Activated T-cell treated with anti-CD3 and anti-CD28 coated beads for 48 hours (primary cell): ENCODE data around the gene SAC3D1.
A peak's percentile ranks its signal among the peaks of the same experiment; 100 is the strongest.

ENCODE experiments used
- DNase-seq: peaks from one replicate; pipeline ENCODE4 v3.0.0-alpha.2; 2020; ENCODE audit warnings: low read depth

Gene SAC3D1

DNA sequence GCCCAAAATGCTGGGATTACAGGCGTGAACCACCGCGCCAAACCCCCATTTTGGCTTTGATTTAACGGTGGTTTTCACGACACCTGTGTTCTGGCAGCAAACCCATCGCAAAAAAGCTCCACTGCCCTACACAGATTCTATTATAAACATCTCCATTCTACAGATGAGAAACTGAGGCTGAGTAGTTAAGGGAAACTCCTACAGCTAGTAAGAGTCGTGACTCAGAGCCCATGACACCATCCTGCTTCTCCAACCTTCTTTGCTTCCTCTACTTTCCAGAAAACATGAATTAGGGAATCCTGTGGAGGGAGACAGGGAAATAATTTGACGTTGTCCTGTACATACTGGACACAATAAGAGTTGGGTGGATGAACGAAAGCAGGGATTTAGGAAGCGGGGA is 14.2 kb upstream of the SAC3D1 start:
- no peak for DNase-seq

DNA sequence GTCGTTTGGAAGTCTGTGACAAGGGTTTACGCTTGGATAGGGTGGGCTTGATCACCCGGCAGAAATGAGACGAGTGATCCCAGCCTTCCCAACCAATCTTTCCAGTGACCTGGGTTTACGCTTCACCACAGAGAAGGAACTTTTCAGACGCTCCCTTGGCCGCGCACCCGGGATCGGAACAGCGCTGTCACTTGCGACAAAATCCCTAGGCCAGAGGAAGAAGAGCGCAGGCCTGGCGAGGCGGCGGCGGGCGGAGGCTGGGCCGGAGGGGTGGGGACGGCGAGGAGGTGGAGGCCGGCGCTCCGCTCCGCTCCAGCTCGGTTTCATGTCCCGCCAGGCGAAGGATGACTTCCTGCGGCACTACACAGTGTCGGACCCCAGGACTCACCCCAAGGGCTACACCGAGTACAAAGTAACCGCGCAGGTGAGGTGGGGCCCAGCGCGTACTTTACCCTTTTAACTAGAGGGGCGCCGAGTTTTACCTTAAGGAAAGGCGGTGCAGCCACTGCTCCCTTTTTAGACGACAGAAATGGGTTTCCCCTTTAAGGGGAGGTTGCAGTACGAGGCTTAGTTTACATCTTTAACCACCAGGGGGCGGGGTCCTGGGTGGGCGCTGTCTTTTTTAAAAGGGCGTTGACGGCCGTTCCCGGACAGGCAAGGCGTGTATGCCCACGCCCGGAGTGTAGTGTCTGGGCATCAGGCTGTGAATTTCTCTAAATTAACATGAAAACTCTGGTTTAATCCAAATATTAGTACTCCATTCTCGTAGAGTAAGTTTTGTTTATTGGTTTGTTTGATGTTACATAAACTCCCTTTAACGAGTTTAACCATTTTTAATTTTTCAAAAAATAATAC is 13.6 kb upstream of the SAC3D1 start, which contains the start of gene SNX15:
Gene SNX15, plus strand, starts transcription at position 227 of the 855 bp plus-strand sequence. Its CDS starts 99 bp downstream, at position 326.
- DNase-seq: peak; percentile 85

DNA sequence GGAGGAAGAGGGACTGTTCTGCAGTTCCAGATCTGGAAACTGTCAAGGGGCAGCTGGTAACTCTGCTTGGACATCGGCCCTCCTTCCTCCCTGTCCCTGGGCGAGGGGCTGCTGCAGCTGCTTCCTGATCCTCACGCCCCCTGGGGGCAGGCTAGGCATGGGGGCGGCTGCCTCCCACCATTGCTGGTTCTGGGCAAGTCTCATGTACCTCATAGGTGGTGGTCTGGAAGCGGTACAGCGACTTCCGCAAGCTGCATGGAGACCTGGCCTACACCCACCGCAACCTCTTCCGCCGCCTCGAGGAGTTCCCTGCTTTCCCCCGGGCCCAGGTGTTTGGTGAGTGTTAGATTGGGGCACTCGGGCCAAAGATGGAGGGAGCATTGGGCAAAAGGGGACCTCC is 8.8 kb upstream of the SAC3D1 start:
- no peak for DNase-seq

DNA sequence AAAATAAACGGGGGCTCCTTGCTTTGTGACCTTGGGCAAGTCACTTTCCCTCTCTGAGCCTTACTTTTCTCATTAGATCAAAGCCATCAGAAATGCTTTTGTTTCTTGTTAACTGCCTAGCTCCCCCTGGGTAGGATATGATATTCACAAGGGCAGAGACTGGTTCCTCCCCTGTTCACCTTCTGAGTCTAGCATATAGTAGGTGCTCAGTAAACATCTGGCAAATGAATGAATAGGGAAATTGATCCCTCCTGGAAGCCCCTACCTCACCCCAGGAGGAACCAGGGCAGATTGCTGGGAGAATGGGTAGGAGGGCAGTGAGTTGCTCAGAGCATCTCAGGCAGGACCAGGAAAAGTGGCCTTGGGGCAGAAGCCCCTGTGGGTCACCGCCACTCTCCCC is 6.6 kb upstream of the SAC3D1 start:
- no peak for DNase-seq

DNA sequence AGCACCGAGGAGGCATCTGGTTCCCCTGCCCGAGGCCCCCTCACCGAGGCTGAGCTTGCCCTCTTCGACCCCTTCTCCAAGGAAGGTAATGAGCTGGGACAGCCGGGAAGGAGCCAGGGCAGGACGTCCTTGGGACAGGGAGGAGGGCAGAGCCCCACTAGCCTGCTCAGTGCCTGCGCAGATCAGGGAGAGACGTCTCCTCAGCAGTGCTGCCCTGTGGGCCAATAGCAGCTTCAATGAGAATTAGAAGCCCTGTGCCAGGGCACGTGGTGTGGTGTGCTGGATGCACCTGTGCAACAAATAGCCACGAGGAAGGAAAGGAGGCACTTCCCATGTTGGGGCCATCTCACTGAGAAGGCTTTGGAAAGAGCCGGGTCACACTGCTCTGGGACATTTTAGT is 5.4 kb upstream of the SAC3D1 start:
- no peak for DNase-seq

DNA sequence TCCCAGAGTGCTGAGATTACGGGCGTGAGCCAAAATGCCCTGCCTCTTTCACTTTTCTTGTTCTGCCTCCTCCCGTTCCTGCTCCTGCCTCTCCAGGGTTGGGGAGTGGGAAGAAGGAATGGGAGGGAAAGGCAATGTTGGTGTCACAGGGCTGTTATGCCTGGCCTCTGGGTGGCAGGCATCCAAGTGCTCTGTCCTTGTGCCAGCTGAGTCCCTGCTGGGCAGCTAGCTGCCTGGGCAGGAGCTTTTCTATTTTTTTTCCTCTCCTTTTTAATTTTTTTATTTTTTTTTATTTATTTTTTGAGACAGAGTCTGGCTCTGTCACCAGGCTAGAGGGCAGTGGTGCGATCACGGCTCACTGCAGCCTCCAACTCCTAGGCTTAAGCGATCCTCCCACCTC is 4.1 kb upstream of the SAC3D1 start:
- no peak for DNase-seq

DNA sequence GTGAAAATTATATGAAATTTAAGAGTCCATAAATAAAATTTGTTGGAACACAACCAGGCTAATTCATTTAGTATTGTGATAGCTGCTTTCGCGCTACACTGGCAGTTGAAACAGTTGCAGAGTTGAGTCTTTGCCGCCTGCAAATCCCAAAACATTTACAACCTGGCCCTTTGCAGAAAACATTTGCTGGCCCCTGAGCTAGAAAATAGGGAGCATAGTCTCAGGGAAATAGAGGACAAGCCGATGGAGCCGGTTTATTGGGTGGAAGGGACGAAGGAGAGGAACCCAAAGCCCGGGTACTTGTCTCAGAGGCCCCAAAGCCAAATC is 527 bp upstream of the SAC3D1 start:
- no peak for DNase-seq

DNA sequence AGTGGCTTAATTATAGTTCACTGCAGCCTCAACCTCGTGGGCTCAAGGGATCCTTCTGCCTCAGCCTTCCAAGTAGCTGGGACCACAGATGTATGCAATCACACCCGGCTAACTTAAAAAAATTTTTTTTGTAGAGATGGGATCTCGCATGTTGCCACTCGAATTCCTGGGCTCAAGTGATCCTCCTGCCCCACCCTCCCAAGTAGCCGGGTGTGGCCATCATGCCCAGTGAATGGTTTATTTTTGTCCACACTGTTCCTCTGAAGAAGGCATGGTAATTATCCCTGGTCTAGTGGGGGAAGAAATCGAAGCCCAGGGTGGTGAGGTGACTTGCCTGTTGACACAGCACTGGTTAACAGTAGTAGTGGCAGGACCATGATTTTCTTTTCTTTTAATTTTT is 1.9 kb downstream of the SAC3D1 start:
- no peak for DNase-seq

DNA sequence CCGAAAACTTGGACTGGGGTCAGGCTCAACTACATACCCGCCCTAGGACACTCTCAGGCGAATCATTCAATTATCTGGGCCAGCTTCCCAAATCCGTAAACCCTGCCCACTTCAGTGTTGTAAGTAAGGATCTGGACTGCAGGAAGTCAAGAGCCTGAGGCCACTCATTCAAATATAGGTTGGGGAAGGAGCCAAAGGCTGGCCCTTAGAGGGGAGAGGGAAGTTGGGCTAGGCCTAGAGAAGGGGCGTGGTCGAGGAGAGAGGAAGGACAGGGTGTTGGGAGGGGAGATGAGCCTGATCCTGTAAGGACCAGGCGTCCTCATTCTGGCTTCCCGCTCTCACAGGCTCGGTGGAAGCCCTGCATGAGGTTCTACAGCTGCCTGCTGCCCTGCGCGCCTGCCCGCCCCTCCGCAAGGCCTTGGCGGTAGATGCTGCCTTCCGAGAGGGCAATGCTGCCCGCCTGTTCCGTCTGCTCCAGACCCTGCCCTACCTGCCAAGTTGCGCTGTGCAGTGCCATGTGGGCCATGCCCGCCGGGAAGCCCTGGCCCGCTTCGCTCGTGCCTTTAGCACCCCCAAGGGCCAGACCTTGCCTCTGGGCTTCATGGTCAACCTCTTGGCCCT is 3.0 kb downstream of the SAC3D1 start:
- DNase-seq: no peak

DNA sequence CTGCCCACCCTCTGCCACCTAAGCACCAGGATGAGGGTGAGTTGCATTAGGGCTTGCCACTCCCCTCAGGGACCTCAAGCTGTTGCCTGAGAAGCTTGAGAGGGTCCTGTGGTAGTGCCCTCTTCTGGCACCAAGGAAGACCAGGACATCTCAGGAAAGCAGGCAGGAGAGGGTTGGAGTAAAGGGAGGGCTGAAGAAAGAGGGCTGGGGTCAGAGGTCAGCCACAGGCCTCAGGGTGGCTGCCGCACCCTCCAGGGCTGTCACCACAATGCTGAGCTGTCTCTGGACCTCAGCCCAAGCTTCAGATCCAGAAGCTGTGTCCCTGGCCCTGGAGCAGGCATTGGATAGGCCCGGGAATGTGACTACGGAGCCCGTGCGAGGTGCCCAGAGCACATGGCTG is 4.1 kb downstream of the SAC3D1 start:
- DNase-seq: no peak

DNA sequence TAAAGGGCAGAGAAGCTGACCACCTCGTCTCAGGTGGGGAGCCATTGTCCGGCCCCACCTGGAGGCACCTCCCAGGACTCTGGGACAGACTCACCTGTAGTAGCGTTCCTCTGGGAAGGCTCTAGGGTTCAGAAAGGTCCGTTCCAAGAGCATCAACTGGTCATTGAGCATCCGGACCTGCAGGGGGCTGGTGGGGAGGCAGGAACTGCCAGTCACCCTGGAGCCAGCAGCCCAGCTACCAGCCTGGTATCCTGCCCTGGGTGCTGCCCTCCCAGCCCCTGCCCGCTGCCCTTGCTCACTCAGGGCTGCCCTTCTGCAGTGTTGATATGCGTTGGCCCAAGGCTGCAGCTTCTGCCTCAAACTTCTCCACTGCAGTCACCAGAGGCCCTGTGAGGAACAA is 4.7 kb downstream of the SAC3D1 start:
- no peak for DNase-seq

DNA sequence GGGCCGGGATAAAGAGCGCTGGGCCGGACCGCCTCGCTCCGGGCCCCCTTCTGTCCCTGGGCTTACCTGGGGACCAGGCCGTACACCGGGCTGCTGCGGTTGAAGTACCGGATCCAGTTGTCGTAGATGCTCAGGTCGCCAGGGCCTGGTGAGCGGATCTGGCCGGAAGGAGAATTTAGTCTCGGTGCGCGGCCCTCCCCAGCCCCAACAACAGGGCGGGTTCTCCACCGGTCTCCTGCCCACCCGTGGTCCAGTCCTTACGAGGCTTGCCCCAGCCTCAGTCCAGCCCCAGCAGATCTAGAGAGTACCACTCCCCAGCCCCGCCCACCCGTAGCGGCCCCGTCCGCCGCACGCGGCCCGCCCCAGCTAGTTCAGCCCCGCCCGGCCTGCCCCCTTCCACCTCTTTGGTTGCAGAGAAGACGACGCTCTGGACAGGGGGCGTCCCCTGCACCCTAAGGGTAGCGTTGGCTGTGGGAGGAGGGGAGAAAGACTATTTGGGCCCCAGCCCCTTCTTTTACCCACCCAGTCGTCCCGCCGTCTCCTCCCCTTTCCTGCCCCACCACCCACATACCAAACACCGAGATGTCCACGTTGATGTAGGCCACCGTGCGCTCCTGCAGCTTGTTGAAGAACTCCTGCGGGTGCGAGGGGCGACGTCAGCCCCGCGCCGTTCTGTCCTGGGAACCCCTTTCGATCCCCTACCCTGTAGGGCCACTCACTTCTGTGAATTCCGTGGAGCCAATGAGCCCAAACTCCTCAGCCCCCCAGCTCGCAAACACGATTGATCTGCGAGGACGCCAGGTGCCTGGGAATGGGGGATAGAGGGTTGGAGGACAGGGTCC is 6.8 kb downstream of the SAC3D1 start:
- no peak for DNase-seq

DNA sequence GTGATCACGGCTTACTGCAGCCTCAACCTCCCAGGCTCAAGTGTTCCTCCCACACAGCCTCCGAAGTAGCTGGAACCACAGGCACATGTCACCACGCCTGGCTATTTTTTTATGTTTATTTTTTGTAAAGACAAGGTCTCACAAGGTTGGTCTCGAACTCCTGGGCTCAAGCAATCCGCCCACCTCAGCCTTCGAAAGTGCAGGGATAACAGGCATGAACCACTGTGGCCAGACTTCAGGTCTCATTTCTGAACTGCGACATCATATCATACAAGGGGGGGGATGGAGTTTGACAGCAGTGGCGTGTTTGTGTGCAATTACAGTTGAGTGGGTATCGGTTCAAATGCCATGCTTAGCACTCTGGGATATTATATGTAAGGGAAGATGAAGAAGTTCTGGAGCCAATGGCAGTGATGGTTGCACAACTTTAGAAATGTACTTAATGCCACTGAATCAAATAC is 10.4 kb downstream of the SAC3D1 start:
- no peak for DNase-seq

DNA sequence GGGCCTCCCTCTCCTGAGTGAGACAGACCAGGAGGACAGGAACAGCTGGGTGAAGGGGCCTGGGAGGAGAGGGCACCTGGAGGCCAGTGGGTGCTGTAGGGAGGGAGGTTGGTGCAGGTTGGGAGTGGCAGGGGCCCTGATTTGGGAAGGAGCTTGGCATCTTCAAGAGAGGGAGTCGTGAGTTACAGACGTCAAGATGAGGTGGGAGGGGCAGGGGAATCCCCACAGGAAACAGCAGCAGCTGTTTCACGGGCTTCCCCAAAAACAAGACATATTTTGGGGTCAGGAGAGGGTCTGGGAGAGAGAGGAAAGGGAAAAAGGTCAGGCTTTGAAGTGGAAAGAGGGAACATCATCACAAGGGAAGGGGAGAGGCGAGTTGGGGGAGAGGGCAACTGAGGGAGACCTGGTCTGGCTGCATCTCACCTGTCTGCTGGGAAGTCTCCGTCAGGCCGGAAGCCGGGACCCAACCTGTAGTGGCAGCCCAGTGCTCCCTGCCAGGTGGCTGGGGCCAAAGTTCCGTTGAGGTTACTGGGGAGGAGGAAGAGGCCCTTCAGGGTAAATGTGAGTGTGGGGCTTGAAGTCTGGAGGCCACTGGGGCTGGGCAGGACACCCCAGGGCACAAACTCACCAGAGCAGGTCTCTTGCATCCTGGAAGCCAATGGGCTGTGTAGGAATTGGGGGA is 13.0 kb downstream of the SAC3D1 start:
- no peak for DNase-seq

DNA sequence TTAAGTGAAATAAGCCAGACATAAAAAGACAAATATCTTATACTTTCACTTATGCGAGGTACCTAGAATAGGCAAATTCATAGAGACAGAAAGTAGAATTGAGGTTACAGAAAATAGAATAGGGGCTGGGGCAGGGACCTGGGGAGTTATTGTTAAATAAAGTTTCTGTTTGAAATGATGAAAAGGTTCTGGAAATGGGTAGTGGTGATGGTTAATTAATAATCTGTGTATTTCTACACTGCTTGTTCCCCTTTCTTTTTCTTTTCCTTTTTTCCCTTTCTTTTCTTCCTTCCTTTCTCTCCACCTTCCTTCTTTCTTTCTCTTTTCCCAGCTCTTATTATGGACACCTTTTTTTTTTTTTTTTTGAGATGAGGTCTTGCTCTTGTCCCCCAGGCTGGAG is 14.5 kb downstream of the SAC3D1 start:
- no peak for DNase-seq

DNA sequence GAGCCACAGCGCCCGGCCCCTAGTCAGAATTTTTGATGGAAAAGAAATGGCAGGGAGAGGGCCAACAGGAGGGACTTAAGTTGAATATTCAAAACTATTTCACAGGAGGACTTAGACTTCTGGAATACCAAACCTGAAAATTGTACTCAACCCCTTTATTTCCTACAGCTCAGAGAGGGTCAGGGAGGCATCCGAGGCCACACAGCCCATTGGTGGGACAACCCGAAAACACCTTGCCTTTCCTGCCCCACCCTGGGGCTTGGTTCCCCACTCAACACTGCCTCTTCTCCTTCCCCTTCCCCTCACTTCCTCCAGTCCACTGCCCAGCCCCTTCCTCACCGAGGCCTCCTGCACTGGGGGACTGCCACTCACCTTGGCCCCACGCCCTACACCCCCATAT is 16.0 kb downstream of the SAC3D1 start:
- DNase-seq: no peak

DNA sequence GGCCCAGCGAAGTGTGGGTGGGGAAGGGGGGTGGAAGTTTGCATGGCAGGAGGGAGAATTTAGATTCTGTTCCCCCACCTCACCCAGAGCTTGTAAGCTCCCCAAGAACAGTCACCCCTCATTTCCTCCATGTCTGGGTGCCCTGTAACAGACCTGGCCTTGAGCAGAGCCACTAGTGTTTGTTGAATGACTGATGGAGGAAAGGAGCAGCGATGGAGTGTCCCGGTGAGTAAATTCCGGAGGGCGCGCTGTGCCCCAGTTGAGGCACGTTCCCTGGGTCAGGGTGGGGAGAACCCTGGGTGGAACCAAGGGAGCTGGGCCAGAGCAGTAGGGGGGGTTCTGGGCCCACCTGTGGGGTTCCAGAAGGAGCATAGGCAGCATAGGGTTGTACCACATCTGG is 16.5 kb downstream of the SAC3D1 start:
- no peak for DNase-seq

DNA sequence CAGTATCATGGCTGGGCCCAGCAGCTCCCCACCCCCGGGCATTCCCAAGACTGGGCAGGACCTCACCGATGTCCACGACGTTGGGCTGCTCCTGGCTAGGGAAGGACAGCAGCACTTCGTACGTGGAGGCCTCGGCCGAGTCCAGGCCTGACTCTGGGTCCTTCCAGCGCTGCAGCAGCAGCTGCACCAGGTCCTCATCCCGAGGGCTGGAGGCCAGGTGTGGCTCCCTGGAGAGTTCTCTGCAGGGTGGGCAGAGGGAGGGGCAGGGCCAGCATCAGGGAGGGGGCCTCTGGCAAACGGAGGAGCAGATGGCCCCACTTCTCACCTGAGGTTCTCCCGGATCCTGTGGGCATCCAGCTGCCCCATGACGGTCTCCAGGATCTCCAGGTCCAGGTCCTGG is 17.0 kb downstream of the SAC3D1 start:
- no peak for DNase-seq

DNA sequence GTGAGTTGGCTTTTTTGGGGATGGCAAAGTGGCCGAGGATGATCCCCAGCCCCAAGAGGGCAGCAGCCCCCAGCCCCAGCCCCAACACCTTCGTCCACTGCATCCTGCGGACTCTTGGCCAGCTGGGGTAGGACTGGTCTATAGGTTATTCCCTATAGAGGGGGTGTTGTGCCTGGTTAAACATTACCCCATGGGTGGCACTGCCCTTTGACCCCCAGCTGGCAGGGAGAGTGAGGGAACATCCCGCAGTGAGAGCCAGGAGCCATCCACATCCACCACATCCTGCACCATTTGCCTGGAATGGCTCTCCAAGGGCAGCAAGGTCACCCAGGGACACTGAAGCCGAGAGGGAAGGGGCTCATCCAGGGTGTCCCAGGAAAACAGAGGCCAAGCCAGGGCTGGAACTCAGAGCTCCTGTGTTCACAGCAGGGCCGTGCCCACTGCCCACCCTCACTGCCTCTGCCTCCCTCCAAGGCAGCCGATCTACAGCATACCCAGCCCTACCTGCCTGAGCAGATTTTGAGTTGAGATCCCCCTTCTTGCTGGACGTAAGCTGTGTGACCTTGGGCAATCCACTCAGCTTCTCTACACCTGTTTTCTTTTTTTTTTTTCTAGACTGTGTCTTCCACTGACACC is 17.5 kb downstream of the SAC3D1 start, which contains the start of gene NAALADL1:
Gene NAALADL1, minus strand, starts transcription at position 135 of the 636 bp plus-strand sequence. Its CDS starts 32 bp downstream, at position 103.
- DNase-seq: no peak

DNA sequence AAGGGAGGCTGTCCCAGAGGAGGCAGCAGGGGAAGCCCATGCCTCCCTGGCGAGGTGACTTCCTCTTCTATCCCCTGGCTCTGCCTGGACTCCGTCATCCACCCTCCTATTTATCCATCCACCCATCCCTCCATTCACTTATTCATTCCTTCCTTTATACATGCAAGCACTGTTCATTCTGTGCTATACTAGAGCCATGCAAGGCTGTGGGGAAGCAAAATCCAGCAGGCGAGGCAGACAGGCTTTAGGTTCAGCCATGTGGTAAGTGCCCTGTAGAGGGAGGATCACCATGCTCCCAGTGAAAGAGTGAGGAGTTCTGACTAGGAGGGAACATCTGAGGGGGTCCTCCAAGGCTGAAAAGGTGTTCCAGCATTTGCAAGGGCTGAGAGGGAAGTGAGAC is 18.5 kb downstream of the SAC3D1 start:
- no peak for DNase-seq

DNA sequence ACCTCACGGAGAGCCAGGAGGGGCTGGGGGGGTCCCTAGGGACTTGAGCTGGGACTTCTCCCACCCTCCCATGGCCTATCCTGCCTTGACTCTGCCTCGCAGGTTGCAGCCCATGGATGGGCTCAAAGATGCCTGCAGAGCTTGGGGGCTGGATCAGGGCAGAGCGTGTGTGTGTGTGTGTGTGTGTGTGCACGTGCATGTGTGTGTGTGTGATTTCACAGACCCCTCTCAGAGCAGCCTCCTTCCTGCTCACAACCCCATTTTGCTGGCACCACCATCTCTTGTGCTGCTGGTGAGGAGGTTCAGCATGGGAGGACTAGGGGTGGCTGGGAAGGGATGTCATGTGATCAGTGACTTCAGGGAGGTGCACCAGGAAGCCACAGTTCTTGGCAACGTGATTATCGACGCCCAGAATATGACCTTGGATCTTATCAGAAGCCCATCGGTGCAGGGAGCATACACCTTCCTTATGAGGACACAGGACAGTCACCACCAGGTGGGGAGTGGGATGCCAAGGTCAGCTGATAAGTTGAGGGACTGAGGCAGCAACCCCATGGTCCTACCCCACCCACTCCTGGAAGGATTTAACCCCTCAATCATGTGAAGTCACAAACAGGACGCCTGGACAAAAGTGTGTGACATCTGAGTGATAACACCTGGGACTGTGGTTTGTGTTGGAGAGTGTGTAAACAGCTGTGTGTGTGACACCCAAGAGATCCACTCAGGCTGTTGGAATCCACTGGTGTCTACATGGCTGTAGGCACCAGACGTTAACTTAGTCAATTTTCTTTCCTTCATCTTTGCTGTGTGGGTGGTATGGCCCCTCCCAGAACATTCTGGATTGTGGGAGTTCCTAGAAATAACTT is 19.2 kb downstream of the SAC3D1 start:
- no peak for DNase-seq
